ENCODE data around the gene FSHR. TPM values are rescaled to one million over a fixed set of nuclear protein-coding genes. Genes with fewer than 3 reads are reported as not detected.

Gene FSHR
- total and polyA plus RNA-seq, 2 donors (not counting 3 experiments of a cell fraction or from before 2014, with no cell fraction given), result not detected

DNA sequence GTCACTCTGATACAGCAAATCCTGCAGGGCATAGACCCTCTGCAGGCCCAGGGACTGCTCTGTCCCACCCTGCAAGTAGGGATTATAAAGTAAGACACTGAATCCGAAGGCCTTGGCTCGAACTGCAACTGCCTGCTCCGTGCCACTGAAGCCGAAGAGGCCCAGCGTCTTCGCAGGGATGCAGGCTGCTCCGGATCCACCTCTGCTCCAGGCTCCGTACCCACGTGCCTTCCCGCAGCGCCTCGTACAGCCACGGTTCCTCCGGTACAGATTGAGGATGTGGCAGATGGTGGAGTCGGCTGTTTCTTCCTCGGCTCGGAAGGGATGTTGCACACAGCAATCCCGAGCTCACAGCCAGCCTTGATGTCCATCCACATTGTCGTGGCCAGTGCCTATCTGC lies 238.4 kb downstream of the FSHR start:
- Histone ChIP-seq H3K79me2 (ENCODE audit: control insufficient read depth, insufficient read depth, low read length) (no peaks in the 10 kb centered on the region), H2AFZ (ENCODE audit: low read depth, low read length) (no peak overlapping the region), H3K27me3 (ENCODE audit: control insufficient read depth in 2 of 2, insufficient read depth in 2 of 2, low read length in 2 of 2) (no peaks in the 10 kb centered on the region), H3K27ac (ENCODE audit: insufficient read depth, low read depth, low read length) (no peak overlapping the region), H3K9me1 (replicated peaks; ENCODE audit: control insufficient read depth, extremely low read depth, insufficient read depth, low read length) (no peaks in the 10 kb centered on the region), H3K4me2 (ENCODE audit: insufficient read depth, low read length) (no peak overlapping the region), H3K36me3 (ENCODE audit: control insufficient read depth in 2 of 2, extremely low read depth in 1 of 2, insufficient read depth in 2 of 2, low read length in 2 of 2) (no peaks in the 10 kb centered on the region), H3K4me3 (replicated peaks in 1 of 3; ENCODE audit: insufficient read depth in 1 of 3, low read depth in 1 of 3, low read length in 3 of 3) (no peak overlapping the region), H3K9ac (replicated peaks; ENCODE audit: extremely low read depth, insufficient read depth, low read length) (no peak overlapping the region), H4K20me1 (replicated peaks; ENCODE audit: control insufficient read depth, extremely low read depth, insufficient read depth, low read length) (no peaks in the 10 kb centered on the region), H3K9me3 (replicated peaks; ENCODE audit: control insufficient read depth, insufficient read depth, low read length) (peaks cover 2% of the 10 kb centered on the region), H3K4me1 (ENCODE audit: control insufficient read depth, extremely low read depth, insufficient read depth, low read length) (no peaks in the 10 kb centered on the region)
- BruUV-seq (replicated peaks), result no TSS peak
- dilution Hi-C loops (cut with MboI; ENCODE audit: extremely low pct_ligation_motif_present, low sequenced_read_pairs) (no loop called here), intact Hi-C loops (cut with micrococcal nuclease) (no loop called here)
- DNase-seq (ENCODE audit: low read depth, low spot score) (no peak), FAIRE-seq (no peak)
- ChIA-PET CTCF (no interaction called here), POLR2A (no interaction called here)
- TF ChIP-seq POLR2A (IDR thresholded peaks at IDR 0.05; ENCODE audit: low read depth, low read length), result no peak
- TF ChIP-seq, protein P1, sequence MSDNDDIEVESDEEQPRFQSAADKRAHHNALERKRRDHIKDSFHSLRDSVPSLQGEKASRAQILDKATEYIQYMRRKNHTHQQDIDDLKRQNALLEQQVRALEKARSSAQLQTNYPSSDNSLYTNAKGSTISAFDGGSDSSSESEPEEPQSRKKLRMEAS (IDR thresholded peaks at IDR 0.05; ENCODE audit: insufficient read depth, insufficient read length), result no peak
- TF ChIP-seq POLR2AphosphoS5 (IDR thresholded peaks at IDR 0.05; ENCODE audit: insufficient read depth, low read depth, low read length), result no peak
- TF ChIP-seq GATA2 (IDR thresholded peaks at IDR 0.05; ENCODE audit: insufficient read depth, insufficient read length, low read depth, low read length), result no peak

DNA sequence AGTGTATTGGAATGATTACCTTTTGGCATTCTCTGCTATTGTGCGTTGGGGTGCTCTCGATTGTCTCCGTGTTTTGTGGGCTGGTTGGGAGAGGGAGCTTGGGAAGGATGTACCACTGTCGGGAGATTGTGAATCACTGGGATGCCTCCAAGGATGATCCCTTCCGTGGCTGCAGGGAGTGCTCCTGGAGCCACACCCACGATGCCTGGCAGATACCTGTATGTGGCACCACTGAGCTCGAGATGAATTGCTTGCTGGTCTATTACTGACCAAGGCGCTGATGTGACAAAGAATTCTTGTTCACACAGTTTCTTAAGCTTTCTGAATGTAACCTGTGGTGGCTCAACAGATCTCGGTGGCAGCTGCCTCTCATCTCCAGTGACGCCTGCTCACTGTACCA lies 239.1 kb downstream of the FSHR start:
- Histone ChIP-seq H3K4me2 (ENCODE audit: insufficient read depth, low read length) (no peak overlapping the region), H3K4me1 (ENCODE audit: control insufficient read depth, extremely low read depth, insufficient read depth, low read length) (no peaks in the 10 kb centered on the region), H3K9me1 (replicated peaks; ENCODE audit: control insufficient read depth, extremely low read depth, insufficient read depth, low read length) (no peaks in the 10 kb centered on the region), H2AFZ (ENCODE audit: low read depth, low read length) (no peak overlapping the region), H4K20me1 (replicated peaks; ENCODE audit: control insufficient read depth, extremely low read depth, insufficient read depth, low read length) (no peaks in the 10 kb centered on the region), H3K9me3 (replicated peaks; ENCODE audit: control insufficient read depth, insufficient read depth, low read length) (no peaks in the 10 kb centered on the region), H3K36me3 (ENCODE audit: control insufficient read depth in 2 of 2, extremely low read depth in 1 of 2, insufficient read depth in 2 of 2, low read length in 2 of 2) (no peaks in the 10 kb centered on the region), H3K4me3 (replicated peaks in 1 of 3; ENCODE audit: insufficient read depth in 1 of 3, low read depth in 1 of 3, low read length in 3 of 3) (no peak overlapping the region), H3K27me3 (ENCODE audit: control insufficient read depth in 2 of 2, insufficient read depth in 2 of 2, low read length in 2 of 2) (no peaks in the 10 kb centered on the region), H3K9ac (replicated peaks; ENCODE audit: extremely low read depth, insufficient read depth, low read length) (no peak overlapping the region), H3K27ac (ENCODE audit: insufficient read depth, low read depth, low read length) (no peak overlapping the region), H3K79me2 (ENCODE audit: control insufficient read depth, insufficient read depth, low read length) (no peaks in the 10 kb centered on the region)
- CTCF ChIA-PET, result no interaction called here
- no TSS peak for BruUV-seq (replicated peaks)
- POLR2A ChIA-PET, result no interaction called here
- DNase-seq (ENCODE audit: low read depth, low spot score) (no peak), FAIRE-seq (no peak)
- TF ChIP-seq, protein P1 (IDR thresholded peaks at IDR 0.05; ENCODE audit: insufficient read depth, insufficient read length), result no peak
- TF ChIP-seq GATA2 (IDR thresholded peaks at IDR 0.05; ENCODE audit: insufficient read depth, insufficient read length, low read depth, low read length) (no peak), POLR2AphosphoS5 (IDR thresholded peaks at IDR 0.05; ENCODE audit: insufficient read depth, low read depth, low read length) (no peak), EZH2 (IDR thresholded peaks at IDR 0.05; ENCODE audit: borderline replicate concordance, low read depth, low read length, severe bottlenecking) (no peak), FOS (IDR thresholded peaks at IDR 0.05; ENCODE audit: borderline replicate concordance, insufficient read depth, low read length) (no peak)
- TF ChIP-seq, protein P2, sequence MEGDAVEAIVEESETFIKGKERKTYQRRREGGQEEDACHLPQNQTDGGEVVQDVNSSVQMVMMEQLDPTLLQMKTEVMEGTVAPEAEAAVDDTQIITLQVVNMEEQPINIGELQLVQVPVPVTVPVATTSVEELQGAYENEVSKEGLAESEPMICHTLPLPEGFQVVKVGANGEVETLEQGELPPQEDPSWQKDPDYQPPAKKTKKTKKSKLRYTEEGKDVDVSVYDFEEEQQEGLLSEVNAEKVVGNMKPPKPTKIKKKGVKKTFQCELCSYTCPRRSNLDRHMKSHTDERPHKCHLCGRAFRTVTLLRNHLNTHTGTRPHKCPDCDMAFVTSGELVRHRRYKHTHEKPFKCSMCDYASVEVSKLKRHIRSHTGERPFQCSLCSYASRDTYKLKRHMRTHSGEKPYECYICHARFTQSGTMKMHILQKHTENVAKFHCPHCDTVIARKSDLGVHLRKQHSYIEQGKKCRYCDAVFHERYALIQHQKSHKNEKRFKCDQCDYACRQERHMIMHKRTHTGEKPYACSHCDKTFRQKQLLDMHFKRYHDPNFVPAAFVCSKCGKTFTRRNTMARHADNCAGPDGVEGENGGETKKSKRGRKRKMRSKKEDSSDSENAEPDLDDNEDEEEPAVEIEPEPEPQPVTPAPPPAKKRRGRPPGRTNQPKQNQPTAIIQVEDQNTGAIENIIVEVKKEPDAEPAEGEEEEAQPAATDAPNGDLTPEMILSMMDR (IDR thresholded peaks at IDR 0.05; ENCODE audit: extremely low read depth in 1 of 2, insufficient read depth in 1 of 2, low read depth in 1 of 2, low read length in 2 of 2), result no peak
- intact Hi-C loops (cut with micrococcal nuclease) (no loop called here), dilution Hi-C loops (cut with MboI; ENCODE audit: extremely low pct_ligation_motif_present, low sequenced_read_pairs) (no loop called here)

All from endothelial cell of umbilical vein (primary cell).